Panc1 (cell line): Measurements from ENCODE around the gene CYP11A1.

Experiments used
- CTCF ChIP-seq: fragments of 450-650 bp; IDR thresholded peaks from 2 replicates; pipeline ENCODE4 v1.5.1; 2017; ENCODE audit warnings: mild to moderate bottlenecking
- POLR2AphosphoS5 ChIP-seq: IDR thresholded peaks from 2 replicates; pipeline ENCODE4 v1.6.1; 2012; ENCODE audit warnings: mild to moderate bottlenecking, low read depth, low read length, moderate library complexity

GRCh38 chr15:74370471-74370870 is 3.0 kb upstream of the CYP11A1 start:
- TF ChIP-seq POLR2AphosphoS5 = no peak
- no peak for TF ChIP-seq CTCF
